ENCODE measurements around the gene MACROD2. TPM values are rescaled to one million over a fixed set of nuclear protein-coding genes. Genes with fewer than 3 reads are reported as not detected.

The MACROD2 gene
- polyA plus RNA-seq, 6 donors from 2014 or later: 27.2 to 49.3 (median 36.4) TPM

- DNase-seq (no peak), ATAC-seq (ENCODE audit: low read depth in 2 of 2) (no peak)
- peaks cover 0 to 7% (median 0%) of the 10 kb centered on the region in 7 donors for H3K9me3 Mint-ChIP-seq
- H3K4me1 Mint-ChIP-seq: no peaks in the 10 kb centered on the region
- H3K36me3 Mint-ChIP-seq: no peaks in the 10 kb centered on the region
- H3K4me3 Mint-ChIP-seq: no peak overlapping the region
- no peaks in the 10 kb centered on the region for H3K27me3 Mint-ChIP-seq
- no peak overlapping the region for H3K27ac Mint-ChIP-seq
Measured at GRCh38 chr20:14580418-14581074, 585.2 kb downstream of the MACROD2 start.

- Mint-ChIP-seq H3K9me3 (peaks cover 0 to 7% (median 0%) of the 10 kb centered on the region in 7 donors), H3K4me3 (no peak overlapping the region), H3K27ac (no peak overlapping the region), H3K27me3 (no peaks in the 10 kb centered on the region), H3K4me1 (no peaks in the 10 kb centered on the region), H3K36me3 (no peaks in the 10 kb centered on the region)
- no peak for DNase-seq
- no peak for ATAC-seq (ENCODE audit: low read depth in 2 of 2)
Measured at GRCh38 chr20:14581731-14582130, 586.4 kb downstream of the MACROD2 start.

DNA sequence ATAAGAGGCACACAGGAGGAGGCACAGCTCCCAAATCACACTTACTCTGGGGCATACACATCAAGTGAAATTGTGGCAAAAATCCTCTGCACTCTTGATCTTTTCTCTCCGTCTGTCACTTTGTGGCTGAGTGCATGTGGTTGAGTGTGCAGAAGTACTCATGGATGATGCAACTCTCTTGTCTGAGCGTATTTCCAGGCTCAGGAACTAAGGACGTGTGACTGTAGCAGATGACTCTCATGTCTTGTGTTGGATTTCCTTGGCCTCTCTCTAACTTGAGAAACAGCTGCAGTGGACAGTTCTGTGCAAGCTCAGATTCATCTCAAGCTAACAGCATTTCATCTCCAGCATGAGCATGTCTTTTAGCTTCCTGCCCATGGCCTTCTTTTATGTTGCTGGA lies 587.5 kb downstream of the MACROD2 start:
- no peak overlapping the region for H3K27ac Mint-ChIP-seq
- H3K36me3 Mint-ChIP-seq: no peaks in the 10 kb centered on the region
- no peak overlapping the region for H3K4me3 Mint-ChIP-seq
- no peaks in the 10 kb centered on the region for H3K27me3 Mint-ChIP-seq
- DNase-seq: no peak
- no peak for ATAC-seq (ENCODE audit: low read depth in 2 of 2)
- H3K9me3 Mint-ChIP-seq: peaks cover 0 to 7% (median 0%) of the 10 kb centered on the region in 7 donors
- H3K4me1 Mint-ChIP-seq: no peaks in the 10 kb centered on the region

DNA sequence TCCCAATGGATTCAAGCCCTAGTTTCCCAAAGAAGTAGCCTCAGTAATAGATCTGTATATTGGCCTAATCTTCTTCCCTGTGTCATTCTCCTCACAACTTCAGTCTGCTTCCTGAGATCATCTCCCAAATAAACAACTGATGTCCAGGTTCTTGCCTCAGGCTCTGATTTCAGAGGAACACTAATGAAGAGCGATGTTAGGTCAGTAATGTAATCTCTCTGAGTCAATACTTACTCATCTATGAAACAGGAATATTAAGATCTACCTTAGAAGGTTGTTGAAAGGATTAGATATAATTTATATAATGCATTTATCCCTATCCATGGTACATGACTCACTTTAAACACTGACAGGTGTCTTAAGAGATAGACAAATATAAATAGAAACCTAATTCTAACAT lies 588.1 kb downstream of the MACROD2 start:
- Mint-ChIP-seq H3K27me3 (no peaks in the 10 kb centered on the region), H3K36me3 (no peaks in the 10 kb centered on the region), H3K9me3 (peaks cover 0 to 7% (median 0%) of the 10 kb centered on the region in 7 donors), H3K27ac (no peak overlapping the region), H3K4me3 (no peak overlapping the region), H3K4me1 (no peaks in the 10 kb centered on the region)
- DNase-seq (no peak), ATAC-seq (ENCODE audit: low read depth in 2 of 2) (no peak)

DNA sequence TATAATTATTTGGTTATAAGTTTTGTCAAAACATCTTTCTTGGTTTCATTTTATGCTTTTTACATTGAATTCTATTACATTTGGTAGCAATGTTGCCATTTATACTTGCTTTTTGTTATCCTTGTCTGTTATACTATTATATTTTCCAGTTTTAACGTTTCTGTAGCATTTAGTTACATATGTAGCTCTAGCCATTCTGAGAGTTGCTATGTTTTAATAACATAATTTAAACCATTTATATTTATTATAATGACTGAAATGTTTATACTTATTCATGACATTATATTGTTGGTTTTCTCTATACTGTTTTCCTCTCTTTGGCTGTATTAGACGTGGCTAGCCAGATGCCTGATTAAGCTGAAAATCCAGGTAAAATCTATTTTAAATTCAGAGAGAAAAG lies 594.1 kb downstream of the MACROD2 start:
- no peak for DNase-seq

GRCh38 chr20:14595051-14595450 lies 599.7 kb downstream of the MACROD2 start:
- DNase-seq: no peak
- no peaks in the 10 kb centered on the region for H3K4me1 Mint-ChIP-seq
- H3K36me3 Mint-ChIP-seq: no peaks in the 10 kb centered on the region
- no peaks in the 10 kb centered on the region for H3K27me3 Mint-ChIP-seq
- H3K27ac Mint-ChIP-seq: no peak overlapping the region
- ATAC-seq (ENCODE audit: low read depth in 2 of 2): no peak
- peaks cover 0 to 3% (median 2%) of the 10 kb centered on the region in 7 donors for H3K9me3 Mint-ChIP-seq
- H3K4me3 Mint-ChIP-seq: no peak overlapping the region

More for the DNA sequence above, 594.1 kb downstream of the MACROD2 start:
- H3K27ac Mint-ChIP-seq: no peak overlapping the region
- no peaks in the 10 kb centered on the region for H3K36me3 Mint-ChIP-seq
- no peak overlapping the region for H3K4me3 Mint-ChIP-seq
- peaks cover 0 to 11% (median 0%) of the 10 kb centered on the region in 7 donors for H3K9me3 Mint-ChIP-seq
- H3K27me3 Mint-ChIP-seq: no peaks in the 10 kb centered on the region
- no peaks in the 10 kb centered on the region for H3K4me1 Mint-ChIP-seq
- ATAC-seq (ENCODE audit: low read depth in 2 of 2): no peak

- Mint-ChIP-seq H3K27ac (no peak overlapping the region), H3K4me1 (no peaks in the 10 kb centered on the region), H3K27me3 (no peaks in the 10 kb centered on the region), H3K9me3 (peaks cover 0 to 2% (median 0%) of the 10 kb centered on the region in 7 donors), H3K36me3 (no peaks in the 10 kb centered on the region), H3K4me3 (no peak overlapping the region)
- DNase-seq: no peak
- no peak for ATAC-seq (ENCODE audit: low read depth in 2 of 2)
Measured at GRCh38 chr20:14597206-14597715, 601.9 kb downstream of the MACROD2 start.

- Mint-ChIP-seq H3K9me3 (peaks cover 0 to 2% (median 0%) of the 10 kb centered on the region in 7 donors), H3K4me3 (no peak overlapping the region), H3K27me3 (no peaks in the 10 kb centered on the region), H3K27ac (no peak overlapping the region), H3K4me1 (no peaks in the 10 kb centered on the region), H3K36me3 (no peaks in the 10 kb centered on the region)
- ATAC-seq (ENCODE audit: low read depth in 2 of 2) (no peak), DNase-seq (no peak)
Measured at GRCh38 chr20:14599613-14600012, 604.3 kb downstream of the MACROD2 start.

DNA sequence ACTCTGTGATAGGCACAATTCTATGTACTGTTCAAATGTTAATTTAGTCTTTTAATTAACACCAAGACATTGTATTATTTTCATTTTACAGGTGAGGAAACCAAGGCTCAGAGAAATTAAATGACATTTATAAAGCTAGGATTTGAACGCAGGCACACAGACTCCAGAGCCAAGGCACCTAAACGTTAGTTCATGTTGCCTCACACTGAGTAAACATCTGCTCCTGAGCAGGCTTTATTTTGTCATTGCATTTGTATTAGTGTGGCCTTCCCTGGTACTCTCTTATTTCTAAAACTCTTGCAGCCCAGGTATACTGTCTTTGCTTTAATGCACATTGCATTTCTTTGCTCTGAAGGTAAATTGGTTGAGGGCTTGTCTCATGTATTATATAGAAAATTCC lies 605.2 kb downstream of the MACROD2 start:
- no peaks in the 10 kb centered on the region for H3K36me3 Mint-ChIP-seq
- no peak overlapping the region for H3K27ac Mint-ChIP-seq
- no peaks in the 10 kb centered on the region for H3K9me3 Mint-ChIP-seq
- DNase-seq (no peak), ATAC-seq (ENCODE audit: low read depth in 2 of 2) (no peak)
- no peak overlapping the region for H3K4me3 Mint-ChIP-seq
- H3K27me3 Mint-ChIP-seq: no peaks in the 10 kb centered on the region
- H3K4me1 Mint-ChIP-seq: no peaks in the 10 kb centered on the region

DNA sequence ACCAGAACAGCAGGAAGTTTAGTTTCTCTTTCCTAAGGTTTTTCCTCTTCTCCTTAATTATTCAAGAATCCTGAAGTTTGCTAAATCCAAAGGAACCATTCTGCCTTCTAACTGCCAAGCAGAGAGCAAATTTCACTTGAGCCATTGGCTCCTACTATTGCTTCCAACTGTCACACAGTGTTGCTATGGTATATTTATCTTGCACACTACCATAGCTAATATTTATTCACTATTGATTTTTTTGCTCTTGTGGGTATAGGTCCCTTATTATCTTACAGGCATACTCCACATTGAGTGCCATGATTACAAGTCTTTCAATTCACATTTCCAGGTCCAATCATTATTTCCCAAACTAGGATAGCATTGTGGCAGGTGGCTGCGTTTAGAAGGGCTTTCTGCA lies 608.8 kb downstream of the MACROD2 start:
- Mint-ChIP-seq H3K4me1 (no peaks in the 10 kb centered on the region), H3K36me3 (no peaks in the 10 kb centered on the region), H3K27me3 (no peaks in the 10 kb centered on the region), H3K4me3 (no peak overlapping the region), H3K9me3 (no peaks in the 10 kb centered on the region), H3K27ac (no peak overlapping the region)
- no peak for DNase-seq
- ATAC-seq (ENCODE audit: low read depth in 2 of 2): no peak

GRCh38 chr20:14609328-14610221 lies 614.3 kb downstream of the MACROD2 start:
- no peaks in the 10 kb centered on the region for H3K9me3 Mint-ChIP-seq
- no peak for ATAC-seq (ENCODE audit: low read depth in 2 of 2)
- no peaks in the 10 kb centered on the region for H3K36me3 Mint-ChIP-seq
- H3K27ac Mint-ChIP-seq: no peak overlapping the region
- H3K27me3 Mint-ChIP-seq: no peaks in the 10 kb centered on the region
- no peak for DNase-seq
- H3K4me1 Mint-ChIP-seq: no peaks in the 10 kb centered on the region
- no peak overlapping the region for H3K4me3 Mint-ChIP-seq

- H3K27me3 Mint-ChIP-seq: no peaks in the 10 kb centered on the region
- H3K36me3 Mint-ChIP-seq: no peaks in the 10 kb centered on the region
- ATAC-seq (ENCODE audit: low read depth in 2 of 2) (no peak), DNase-seq (no peak)
- no peaks in the 10 kb centered on the region for H3K4me1 Mint-ChIP-seq
- no peak overlapping the region for H3K4me3 Mint-ChIP-seq
- no peak overlapping the region for H3K27ac Mint-ChIP-seq
- H3K9me3 Mint-ChIP-seq: peaks cover 0 to 6% (median 0%) of the 10 kb centered on the region in 7 donors
Measured at GRCh38 chr20:14611479-14611878, 616.2 kb downstream of the MACROD2 start.

GRCh38 chr20:14612391-14612790 lies 617.1 kb downstream of the MACROD2 start:
- ATAC-seq (ENCODE audit: low read depth in 2 of 2): no peak
- Mint-ChIP-seq H3K27me3 (no peaks in the 10 kb centered on the region), H3K36me3 (no peaks in the 10 kb centered on the region), H3K9me3 (peaks cover 0 to 6% (median 0%) of the 10 kb centered on the region in 7 donors), H3K4me1 (no peaks in the 10 kb centered on the region), H3K4me3 (no peak overlapping the region), H3K27ac (no peak overlapping the region)
- no peak for DNase-seq

DNA sequence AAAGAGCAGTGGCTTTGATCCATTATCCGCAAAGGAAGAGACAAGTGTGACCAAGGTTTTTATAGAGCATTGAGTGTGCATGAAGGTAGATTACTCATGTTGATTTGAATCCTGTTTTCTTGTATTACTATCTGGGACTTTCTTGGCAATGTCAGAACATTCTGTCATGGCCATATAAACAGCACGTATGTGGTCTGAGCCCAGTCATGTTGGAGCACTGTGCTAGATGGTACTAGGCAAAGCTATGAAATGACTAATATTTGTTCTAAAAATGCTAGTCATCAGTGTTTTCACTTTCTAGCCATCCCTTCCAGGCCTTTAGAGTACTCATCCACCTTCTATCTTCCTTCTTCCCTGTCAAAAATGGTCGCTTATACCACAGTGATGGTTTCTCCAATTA lies 620.7 kb downstream of the MACROD2 start:
- H3K27ac Mint-ChIP-seq: no peak overlapping the region
- no peaks in the 10 kb centered on the region for H3K36me3 Mint-ChIP-seq
- no peaks in the 10 kb centered on the region for H3K4me1 Mint-ChIP-seq

More for the DNA sequence above, 620.7 kb downstream of the MACROD2 start:
- Mint-ChIP-seq H3K27me3 (no peaks in the 10 kb centered on the region), H3K9me3 (peaks cover 0 to 6% (median 0%) of the 10 kb centered on the region in 7 donors), H3K4me3 (no peak overlapping the region)
- ATAC-seq (ENCODE audit: low read depth in 2 of 2) (no peak), DNase-seq (no peak)
